ENCODE results near the gene HSD17B14.
"Not testable (repeated sequence)": the region's sequence is repeated elsewhere in the genome, so short reads cannot be mapped to it uniquely, and the experiment has no call there.

HSD17B14 gene

DNA sequence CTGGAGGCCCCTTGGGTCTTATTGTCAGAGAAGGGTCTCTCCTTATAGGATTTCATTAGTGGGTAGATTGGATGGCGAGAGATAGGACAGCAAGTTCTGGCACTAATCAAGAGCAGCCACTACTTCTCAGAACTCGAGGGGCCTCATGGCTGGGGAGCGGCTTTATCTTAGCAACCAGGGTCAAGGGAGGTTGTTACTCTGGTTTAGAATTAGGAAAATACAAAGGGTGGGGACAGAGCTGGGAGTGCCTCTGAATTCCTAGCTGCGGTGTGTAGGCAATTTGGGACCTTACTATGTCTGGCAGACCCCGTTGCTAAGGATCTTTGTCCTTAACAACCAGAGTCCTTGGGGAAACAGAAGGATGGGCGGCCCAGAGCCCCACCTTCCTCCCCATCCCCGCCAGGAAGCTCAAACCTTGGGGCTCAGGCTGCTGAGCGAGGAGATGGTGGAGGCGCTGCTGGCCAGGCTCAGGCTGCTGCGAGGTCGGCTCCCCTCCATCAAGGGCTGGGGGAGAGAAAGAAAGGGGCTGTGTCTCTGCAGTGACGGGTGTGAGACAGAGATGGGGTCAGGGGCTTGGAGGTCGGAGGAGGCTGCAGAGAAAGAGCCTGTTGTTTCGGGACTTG is 30.9 kb upstream of the HSD17B14 start:
- DNase-seq = no peak

DNA sequence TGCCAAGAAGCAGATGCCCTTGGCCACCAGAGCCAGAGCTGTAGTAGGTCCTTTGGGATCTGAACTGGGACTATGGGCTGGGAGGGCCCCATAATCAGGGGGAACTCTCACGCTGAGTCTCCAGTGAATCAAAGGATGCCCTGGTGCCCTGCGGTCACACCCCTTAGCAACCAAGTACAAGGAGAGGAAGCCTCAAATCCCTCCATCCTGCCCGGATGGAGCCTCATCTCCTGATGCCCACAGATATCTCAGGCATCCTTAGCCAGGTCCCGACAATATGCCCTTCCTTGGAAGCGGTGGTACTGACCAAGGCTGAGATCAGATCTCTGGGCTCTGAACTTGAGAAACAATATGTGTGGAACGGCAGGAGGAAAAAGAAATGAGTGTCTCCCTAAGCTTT is 30.4 kb upstream of the HSD17B14 start:
- no peak for DNase-seq

DNA sequence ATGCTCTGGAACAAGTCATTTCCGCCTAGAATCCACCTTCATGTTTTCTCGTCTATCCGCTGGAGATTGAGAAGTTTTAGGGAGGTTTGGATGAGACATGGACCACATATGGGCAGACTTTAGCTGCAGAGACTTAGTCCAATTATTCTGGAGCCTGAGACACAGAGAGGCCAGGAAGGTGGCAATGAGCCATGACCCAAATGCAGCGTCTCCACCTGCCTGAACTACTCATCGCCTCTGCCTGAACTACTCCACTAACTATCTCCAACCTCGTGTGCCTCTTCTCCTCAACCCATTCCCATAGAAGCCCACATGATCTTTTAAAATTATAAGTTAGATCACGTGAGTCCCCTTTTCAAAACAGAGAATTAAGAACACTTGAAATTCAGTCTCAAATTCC is 26.5 kb upstream of the HSD17B14 start:
- DNase-seq = no peak

DNA sequence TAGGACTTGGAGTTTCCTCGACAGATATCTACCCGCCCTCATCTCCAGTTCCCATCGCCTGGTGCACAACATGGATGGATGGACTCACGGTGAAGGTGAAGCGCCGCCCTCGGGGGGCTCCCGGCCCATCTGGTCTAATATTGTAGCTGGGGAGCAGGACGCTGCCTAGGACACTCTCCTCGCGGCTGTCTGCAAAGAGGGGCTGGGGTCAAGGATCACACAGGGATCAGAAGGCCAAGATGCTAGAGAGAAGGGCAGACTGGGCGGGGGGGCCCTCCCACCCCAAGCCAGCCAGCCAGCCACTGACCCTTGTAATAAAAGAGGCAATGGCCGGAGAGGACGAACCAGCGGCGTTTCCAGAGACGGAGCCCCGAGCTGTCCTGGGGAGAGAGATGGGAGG is 25.0 kb upstream of the HSD17B14 start:
- DNase-seq = no peak

DNA sequence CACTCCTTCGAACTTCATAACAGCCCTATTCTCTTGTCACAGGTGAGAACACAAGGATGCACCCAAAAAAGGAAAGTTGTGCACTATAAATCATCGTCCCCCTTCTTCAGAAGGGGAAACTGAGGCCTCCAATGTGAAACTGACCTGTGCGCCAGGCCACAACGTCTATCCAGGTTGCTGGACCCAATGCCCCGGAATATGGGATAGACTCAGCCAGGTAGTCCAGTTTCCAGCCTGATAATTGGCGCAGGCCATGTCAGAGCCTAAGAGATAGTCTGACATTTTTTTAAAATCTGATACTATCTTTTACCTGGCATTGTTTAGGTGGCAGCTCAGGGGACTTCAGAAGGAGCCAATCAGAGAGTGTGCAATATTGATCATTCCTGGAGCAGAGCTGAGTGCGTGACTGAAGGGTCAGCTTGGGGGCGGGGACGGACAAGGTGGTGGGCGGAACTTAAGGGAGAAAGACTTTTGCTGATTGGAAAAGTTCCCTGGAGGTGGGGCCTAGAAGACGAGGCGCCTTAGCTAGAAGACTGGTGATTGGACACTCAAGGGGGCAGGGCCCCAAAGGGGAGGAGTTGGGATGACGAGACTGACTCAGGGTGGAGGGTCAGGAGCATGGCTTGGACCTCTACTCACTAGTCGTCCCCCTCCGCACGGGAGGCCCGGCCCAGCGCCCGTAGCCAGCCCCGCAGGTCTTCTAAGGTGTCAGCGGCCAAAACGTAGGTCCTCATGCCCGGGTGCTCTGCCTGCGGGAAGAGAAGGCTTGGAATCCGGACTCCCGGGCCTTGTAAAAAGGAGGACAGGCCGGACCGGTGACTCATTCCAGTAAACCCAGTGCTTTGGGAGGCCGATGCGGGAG is 23.7 kb upstream of the HSD17B14 start:
- DNase-seq = no peak

DNA sequence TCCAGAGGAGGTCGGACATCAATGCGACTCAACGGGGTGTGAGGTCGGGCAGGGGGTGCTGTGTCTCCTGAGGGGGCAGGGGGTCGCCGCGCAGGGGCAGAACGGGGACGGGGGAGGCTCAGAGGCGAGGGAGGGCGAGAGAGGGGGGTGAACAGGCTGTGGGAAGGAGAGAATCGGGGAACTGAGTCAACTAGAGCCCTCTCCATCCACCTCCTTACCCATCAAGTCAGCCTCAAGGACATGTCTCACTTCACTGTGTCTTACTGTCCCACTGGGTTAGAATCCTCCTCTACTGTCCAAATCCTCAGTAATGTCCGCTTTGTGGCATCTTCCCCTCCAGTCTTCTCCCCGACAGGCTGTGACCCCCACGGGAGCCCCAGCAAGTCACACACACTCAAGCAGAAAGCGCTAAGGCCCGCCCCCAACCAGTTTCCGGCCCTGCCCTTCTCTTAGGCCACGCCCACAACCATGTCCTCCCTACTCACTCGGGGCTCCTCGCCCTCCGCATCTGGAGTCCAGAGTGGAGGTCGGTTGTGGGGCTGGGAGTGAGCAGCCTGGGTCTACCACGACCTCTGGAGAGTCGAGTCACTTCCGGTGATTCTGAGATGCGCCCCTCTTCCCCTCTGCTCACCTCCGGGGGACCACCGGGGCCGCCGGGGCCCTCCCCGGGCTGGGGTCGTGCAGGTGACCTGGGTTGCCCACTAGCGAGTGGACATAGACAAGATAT is 22.9 kb upstream of the HSD17B14 start:
- peak; percentile 77 to 88 for DNase-seq

DNA sequence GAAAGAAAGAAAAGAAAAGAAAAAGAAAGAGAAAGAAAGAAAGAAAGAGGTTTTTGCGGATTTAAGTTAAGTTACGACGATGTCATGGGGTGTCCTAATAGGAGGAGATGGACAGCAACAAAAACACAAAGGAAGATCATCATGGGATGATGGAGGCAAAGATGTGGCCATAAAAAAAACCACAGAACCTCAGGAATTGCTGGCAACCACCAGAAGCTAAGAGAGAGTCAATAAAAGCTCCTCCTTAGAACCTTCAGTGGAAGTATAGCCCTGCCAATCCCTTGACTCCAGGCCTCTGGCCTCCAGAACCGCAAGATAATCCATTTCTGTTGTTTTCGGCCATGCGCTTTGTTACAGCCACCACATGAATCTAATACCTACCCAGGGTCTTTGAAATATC is 20.6 kb upstream of the HSD17B14 start:
- no peak for DNase-seq

DNA sequence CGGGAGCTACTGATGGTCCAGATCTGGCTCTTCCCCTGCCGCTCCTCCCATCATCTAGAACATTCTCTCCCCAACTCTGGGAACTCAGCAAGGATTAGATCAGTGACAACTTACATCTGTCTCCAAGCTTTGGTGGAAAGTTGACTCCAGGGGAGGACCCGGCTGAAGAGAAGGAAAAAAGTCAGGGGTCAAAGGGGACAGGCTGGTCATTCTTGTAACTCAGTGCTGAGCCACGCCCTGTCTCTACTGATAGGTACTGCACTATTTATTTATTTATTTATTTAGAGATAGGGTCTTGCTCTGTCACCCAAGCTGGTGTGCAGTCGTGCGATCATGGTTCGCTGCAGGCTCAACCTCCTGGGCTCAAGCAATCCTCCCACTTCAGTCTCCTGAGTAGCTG is 17.8 kb upstream of the HSD17B14 start:
- no peak for DNase-seq

DNA sequence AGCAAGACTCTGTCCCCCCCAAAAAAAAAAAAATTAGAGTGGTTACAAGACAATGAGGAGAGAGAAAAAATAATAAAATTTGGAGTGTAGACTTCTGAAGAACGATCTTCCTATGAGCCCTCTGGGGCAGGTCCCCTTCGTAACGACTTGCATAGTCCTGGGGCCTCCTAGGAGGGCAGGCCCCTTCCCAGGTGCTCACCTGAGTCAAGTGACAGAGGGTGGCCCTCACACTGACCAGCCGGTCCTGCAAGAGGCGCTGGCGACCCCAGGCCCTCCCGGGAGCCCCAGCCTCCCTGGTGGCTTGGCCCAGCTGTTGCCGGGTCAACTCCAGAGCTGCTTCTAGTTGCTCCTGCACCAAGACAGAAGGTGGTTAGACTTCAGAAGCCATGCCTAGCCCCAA is 17.2 kb upstream of the HSD17B14 start:
- DNase-seq = no peak

DNA sequence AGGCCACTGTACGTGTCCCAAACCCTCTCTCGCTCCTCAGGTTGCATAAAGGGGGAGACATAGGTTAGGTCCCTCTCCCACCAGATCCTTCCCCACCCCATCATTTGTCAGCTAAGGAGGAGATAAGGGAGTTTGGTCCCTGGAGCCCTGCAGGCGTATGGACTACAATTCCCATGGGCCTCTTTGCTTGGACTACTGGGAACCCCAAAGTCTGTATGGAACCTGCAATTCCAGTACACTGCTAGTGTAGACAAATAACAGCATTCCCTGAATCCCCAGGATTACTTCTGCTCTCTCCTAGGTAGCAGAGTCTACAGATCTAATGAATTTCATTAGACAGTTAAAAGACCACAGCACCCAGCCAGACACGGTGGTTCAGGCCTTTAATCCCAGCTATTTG is 16.0 kb upstream of the HSD17B14 start:
- DNase-seq = no peak

DNA sequence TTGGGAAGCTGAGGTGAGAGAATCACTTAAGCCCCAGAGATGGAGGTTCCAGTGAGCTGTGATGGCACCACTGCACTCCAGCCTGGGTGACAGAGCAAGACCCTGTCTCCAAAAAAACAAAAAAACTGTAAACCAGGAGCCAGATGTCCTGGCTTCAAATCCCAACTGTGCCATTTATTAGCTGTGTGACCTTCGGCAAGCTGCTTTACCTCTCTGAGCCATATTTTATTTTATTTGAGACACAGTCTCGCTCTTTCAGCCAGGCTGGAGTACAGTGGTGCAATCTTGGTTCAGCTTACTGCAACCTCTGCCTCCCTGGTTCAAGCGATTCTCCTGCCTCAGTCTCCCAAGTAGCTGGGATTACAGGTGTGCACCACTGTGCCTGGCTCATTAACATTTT is 10.4 kb upstream of the HSD17B14 start:
- not testable (repeated sequence) for DNase-seq

DNA sequence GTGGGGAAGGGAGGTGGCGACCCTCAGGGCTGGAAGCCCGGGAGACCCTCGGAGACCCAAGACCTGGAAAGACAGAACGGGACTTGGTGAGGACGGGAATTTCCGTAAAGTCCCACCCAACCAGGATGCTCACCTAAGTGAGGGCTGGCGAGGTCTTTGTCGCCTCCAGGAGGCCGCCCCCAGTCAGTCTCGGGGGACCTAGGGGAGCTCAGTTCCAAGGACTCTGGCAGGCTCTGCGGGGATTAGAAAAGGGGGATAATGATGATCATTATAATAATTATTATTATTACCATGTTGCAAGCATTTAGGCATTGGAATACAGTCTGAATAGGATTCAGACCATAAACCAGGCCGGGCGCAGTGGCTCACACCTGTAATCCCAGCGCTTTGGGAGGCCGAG is 9.1 kb upstream of the HSD17B14 start:
- no peak for DNase-seq

DNA sequence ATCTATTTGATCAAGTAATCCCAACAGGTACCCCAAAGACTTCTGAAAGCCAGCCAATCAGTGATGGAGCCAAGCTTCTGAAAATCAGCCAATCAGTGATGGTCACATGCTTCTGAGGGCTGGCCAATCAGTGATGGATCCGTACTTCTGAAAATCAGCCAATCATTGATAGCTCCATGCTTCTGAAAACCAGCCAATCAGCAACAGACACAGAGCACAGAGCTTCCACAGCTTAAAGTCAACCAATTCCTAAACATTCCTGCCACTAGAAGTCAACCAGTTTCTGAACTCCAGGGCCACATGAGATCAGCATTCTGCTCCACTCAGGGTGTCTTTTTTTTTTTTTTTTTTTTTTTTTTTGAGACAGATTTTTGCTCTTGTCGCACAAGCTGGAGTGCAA is 8.2 kb upstream of the HSD17B14 start:
- DNase-seq = no peak

DNA sequence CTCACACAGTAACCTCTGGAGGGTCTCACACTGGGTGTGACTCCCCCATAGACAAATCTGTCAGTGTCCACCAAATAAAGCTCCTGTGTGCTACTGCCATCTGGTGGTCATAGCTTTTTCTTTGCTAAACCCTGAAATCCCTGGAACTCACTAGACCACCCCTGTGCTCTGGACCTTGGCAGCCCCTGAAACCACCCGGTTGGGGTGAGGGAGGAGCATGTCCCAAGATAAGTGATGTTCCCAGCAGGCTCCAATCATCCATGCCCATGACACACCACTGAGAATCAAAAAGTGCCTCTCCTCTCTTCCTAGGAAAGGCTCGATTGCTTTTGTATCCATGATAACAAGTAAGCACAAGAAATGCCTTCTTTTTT is 6.5 kb upstream of the HSD17B14 start:
- DNase-seq = peak; percentile 28 to 61

DNA sequence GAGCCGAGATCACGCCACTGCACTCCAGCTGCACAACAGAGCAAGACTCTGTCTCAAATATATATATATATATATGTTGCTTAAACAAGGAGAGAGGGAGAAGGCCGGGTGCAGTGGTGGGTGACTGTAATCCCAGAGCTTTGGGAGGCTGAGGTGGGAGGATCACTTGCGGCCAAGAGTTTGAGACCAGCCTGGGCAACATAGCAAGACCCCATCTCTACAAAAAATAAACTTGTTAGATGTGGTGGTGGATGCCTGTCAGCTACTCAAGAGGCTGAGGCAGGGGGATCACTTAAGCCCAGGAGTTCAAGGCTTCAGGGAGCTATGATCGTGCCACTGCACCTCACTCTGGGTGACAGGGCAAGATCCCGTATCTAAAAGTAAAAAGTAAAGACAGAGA is 5.3 kb upstream of the HSD17B14 start:
- DNase-seq = no peak

DNA sequence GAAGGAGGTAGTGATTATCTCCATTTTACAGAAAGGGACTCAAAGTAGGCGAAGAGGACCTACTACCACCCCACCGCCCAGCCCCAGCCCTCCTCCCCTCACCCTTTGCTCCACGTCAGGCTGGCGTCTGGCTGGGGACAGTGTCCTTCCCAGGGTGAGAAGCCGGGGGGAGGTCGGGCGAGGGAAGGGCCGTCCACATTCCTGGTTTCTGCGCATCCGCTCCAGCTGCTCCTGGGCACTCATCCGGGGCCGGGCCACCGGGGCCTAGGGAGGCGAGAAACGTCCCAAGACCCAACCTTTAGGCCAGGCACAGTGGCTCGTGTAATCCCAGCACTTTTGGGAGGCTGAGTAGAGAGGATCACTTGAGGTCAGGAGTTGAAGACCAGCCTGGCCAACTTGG is 4.8 kb upstream of the HSD17B14 start:
- no peak for DNase-seq

DNA sequence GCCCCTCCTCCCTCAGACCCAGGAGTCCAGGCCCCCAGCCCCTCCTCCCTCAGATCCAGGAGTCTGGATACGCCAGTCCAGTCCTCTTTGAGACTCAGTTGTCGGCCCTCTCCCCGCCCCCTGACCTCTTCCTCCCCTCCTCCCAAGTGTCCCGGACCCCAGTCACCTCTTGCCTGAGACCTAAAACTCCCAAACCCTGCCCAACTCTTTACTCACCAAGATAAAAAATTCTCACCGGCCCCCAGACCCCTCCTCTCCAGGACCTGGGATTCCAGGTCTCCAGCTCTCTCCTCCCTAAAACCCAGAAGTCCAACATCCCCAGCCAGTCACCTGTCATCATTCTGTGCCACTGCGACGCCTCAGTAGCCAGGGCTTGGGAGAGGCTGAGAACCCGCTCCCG is 1.4 kb upstream of the HSD17B14 start:
- no peak for DNase-seq

DNA sequence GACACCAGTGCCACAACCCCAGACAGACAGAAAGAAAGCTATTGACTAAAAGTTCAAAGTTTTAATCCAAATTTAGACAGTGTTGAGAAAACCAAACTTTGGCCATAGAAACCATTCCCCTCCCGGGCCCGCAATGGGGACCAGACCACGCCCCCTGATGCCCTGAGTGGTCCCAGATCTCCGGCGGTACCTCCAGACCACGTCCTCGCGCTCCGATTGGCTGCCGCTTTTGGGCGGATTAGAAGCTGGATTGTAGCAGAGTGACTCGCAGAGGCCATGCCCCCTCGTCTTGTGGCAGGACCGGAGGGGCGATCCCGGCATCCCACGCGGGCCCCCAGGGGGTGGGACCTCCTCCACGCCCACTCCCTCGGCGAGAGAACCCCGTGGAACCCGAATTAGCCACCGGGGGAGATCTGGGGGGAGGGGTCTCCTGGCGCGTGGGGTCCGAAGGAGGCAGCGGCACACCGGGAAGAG is 797 bp upstream of the HSD17B14 start:
- peak; percentile 79 to 82 for DNase-seq

DNA sequence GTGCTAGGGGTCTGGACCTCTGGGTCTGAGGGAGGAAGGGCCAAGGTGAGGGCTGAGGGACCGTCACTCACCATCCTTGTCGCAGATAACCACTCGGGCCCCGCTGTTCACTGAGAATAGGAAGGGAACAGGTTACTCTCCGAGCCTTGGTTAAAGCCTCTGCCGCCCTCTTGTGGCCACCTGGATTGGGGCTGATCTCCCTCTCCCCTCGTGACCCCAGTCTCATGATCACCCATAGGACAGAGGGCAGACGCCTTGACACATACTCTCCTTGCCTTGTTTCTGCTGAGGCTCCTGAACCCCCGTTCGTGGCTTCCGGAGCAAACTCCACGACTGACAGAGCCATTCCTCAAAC is 580 bp downstream of the HSD17B14 start:
- peak; percentile 97 for DNase-seq

DNA sequence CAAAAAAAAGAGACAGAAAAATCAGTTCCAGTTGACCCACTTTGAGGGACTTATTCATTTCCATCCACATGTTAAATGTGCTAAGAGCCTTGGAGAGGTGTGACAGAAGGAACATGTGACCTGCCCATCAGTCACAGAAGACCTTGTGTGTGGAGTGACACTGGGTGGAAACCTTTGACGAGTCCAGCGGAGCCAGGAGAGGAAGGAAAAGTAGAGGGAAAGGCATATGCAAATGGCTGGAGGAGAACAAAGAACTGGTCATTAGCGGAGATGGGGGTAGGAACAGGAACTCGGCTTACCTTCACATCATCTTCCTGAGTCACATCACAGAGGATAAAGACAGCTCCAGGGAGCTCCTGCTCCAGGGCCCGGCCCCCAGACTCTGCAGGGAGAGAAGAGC is 2.3 kb downstream of the HSD17B14 start:
- no peak for DNase-seq

DNA sequence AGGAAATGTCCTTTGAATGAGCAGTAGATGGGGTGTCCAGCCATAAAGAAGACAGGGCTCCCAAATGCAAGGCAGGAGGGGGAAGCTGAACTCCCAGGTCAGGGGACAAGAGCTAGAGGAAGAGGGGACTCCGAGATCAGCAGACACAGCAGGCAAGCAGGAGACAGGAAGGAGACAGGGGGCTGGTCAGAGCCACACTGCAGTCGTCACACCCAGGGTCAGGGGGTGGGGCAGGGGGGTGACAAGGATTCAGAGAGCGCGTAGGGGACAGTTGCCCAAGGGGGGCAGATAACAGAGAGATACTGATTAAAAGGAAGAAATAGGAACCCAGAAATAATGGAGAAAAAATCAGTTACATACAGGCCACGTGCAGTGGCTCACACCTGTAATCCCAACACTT is 3.2 kb downstream of the HSD17B14 start:
- no peak for DNase-seq

DNA sequence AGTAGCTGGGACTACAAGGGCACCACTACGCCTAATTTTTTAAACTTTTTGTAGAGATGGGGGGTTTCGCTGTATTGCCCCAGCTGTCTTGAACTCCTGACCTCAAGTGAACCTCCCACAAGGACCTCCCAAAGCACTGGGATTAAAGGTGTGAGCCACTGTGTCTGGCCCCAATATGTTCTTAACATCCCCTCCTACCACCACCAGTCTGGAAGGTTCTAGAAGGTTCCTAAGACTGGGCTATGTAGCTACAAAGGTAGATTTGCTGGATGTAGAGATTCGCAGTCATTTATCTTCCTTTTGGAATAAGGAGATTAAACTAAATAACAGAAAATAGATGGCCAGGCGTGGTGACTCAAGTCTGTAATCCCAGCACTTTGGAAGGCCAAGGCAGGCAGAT is 5.3 kb downstream of the HSD17B14 start:
- no peak for DNase-seq

DNA sequence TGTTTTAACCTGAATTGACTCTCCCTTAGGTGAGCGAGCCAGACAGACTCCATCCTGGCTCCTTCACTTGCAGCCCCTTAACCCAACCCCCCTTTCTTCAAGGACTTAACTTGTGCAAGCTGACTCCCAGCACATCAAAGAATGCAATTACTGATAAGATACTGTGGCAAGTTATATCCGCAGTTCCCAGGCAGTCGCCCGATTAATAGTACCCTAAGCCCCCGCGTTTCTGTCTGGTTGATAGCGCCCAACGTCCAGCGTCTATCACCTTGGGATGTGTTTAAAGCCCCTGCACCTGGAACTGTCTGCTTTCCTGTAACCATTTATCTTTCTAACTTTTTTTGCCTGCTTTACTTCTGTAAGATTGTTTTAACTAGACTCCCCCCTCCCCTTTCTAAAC is 6.2 kb downstream of the HSD17B14 start:
- DNase-seq = no peak

DNA sequence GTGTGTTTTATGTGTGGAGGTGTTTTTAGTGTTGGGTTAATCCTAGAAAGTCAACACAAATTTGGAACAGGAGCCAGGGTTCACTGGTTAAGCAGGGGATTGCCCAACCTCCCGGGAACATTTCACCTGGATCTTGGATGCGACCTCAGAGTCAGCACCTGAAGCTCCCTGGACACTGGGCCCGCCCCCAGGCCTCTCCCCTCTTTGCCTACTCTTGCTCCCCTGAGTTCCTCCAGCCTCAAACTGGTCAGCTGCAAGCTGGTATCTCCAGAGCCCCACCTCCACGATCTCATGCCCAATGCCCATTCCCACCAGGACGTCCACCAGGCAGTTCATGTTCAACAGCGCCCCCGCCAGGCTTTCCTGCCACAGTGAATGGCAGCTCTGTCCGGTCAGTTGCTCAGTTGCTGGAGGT is 9.7 kb downstream of the HSD17B14 start:
- DNase-seq = no peak
